ENCODE results near the gene LAMA2. TPM values are rescaled to one million over a fixed set of nuclear protein-coding genes. Genes with fewer than 3 reads are reported as not detected.

The LAMA2 gene
- total and polyA plus RNA-seq, 2 of the 8 experiments (the other 6 are each of a cell fraction or from before 2014, with no cell fraction given): 1.3 to 3.8 TPM

DNA sequence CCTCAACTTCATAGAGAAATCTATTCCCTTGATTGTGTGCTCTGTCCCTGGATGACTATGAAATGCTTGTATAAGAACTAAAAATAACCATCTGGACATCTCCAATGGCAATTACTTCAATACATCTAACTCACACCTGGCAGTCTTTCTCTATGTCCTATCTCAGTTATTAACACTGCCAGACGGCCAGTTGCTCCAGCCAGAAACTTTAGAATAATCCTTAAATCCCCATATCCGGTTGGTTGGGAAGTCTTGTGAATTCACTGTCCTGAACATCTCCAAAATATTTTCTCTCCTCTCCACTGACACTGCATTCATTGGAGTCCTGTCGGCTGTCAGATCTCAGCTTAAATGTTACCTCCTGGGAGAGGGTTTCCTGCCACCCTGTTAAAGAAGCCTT lies 12.2 kb upstream of the LAMA2 start:
- H4K20me1 ChIP-seq (replicated peaks in 1 of 2; ENCODE audit: control insufficient read depth in 1 of 2, insufficient read depth in 2 of 2, low read length in 2 of 2): no peaks in the 10 kb centered on the region
- H2BK5ac ChIP-seq (ENCODE audit: low read depth, low read length): no peak overlapping the region
- DNase-seq (ENCODE audit: low read depth in 1 of 2, low spot score in 2 of 2): no peak
- H3K27me3 ChIP-seq (replicated peaks in 1 of 4; ENCODE audit: control insufficient read depth in 3 of 4, extremely low read depth in 1 of 4, insufficient read depth in 3 of 4, low read length in 3 of 4): no peaks in the 10 kb centered on the region
- H3K23me2 ChIP-seq (ENCODE audit: low read depth, low read length): no peaks in the 10 kb centered on the region
- no peak overlapping the region for H3K4me2 ChIP-seq (ENCODE audit: insufficient read depth in 1 of 2, low read depth in 2 of 2, low read length in 2 of 2)
- no peaks in the 10 kb centered on the region for H3K36me3 ChIP-seq (ENCODE audit: control insufficient read depth in 2 of 4, insufficient read depth in 4 of 4, low read length in 3 of 4)
- no peak overlapping the region for H3K27ac ChIP-seq (ENCODE audit: low read depth, low read length)
- no peak overlapping the region for H2BK120ac ChIP-seq (replicated peaks; ENCODE audit: low read depth, low read length)
- no peaks in the 10 kb centered on the region for H3K4me1 ChIP-seq (replicated peaks in 1 of 4; ENCODE audit: control insufficient read depth in 3 of 4, insufficient read depth in 4 of 4, low read length in 3 of 4)
- no peak overlapping the region for H4K5ac ChIP-seq (ENCODE audit: insufficient read length, low read depth, low read length)
- no peak overlapping the region for H2AK5ac ChIP-seq (ENCODE audit: low read depth, low read length)
- no peak overlapping the region for H3K14ac ChIP-seq (ENCODE audit: insufficient read length)
- no peak for FAIRE-seq
- no peak overlapping the region for H2BK12ac ChIP-seq (ENCODE audit: low read depth, low read length)
- no peak overlapping the region for H2AFZ ChIP-seq (ENCODE audit: low read length)
- no peaks in the 10 kb centered on the region for H3K79me2 ChIP-seq (ENCODE audit: control insufficient read depth in 1 of 2, insufficient read depth in 2 of 2, low read length in 2 of 2)
- no peak overlapping the region for H2BK20ac ChIP-seq (ENCODE audit: low read length)
- no peaks in the 10 kb centered on the region for H3K9me3 ChIP-seq (ENCODE audit: insufficient read depth in 2 of 2, low read depth in 1 of 2, low read length in 1 of 2)
- TF ChIP-seq BACH1 (IDR thresholded peaks at IDR 0.05; ENCODE audit: low read length): no peak
- TF ChIP-seq CBX8 (IDR thresholded peaks at IDR 0.05; ENCODE audit: borderline replicate concordance, low read depth, low read length): no peak
- TF ChIP-seq CHD2 (IDR thresholded peaks at IDR 0.05; ENCODE audit: low read length): no peak
- TF ChIP-seq SRF (IDR thresholded peaks at IDR 0.05; ENCODE audit: low read depth, low read length): no peak
- TF ChIP-seq CHD1 (IDR thresholded peaks at IDR 0.05; ENCODE audit: low read depth, low read length): no peak
- no peak for TF ChIP-seq JUND (IDR thresholded peaks at IDR 0.05; ENCODE audit: low read length)
- TF ChIP-seq KDM1A (IDR thresholded peaks at IDR 0.05; ENCODE audit: borderline replicate concordance, low read length): no peak
- TF ChIP-seq CTBP2 (IDR thresholded peaks at IDR 0.05; ENCODE audit: borderline replicate concordance, insufficient read depth, insufficient read length, low read length): no peak
- TF ChIP-seq RBBP5 (IDR thresholded peaks at IDR 0.05; ENCODE audit: borderline replicate concordance, low read depth, low read length): no peak
- no peak for TF ChIP-seq ZNF274 (IDR thresholded peaks at IDR 0.05; ENCODE audit: borderline replicate concordance, extremely low read depth, low read length)
- no peak for TF ChIP-seq HDAC2 (IDR thresholded peaks at IDR 0.05; ENCODE audit: borderline replicate concordance in 1 of 2, low read depth in 2 of 2, low read length in 2 of 2)
- TF ChIP-seq SP2 (IDR thresholded peaks at IDR 0.05; ENCODE audit: low read length): no peak
- TF ChIP-seq USF2 (IDR thresholded peaks at IDR 0.05; ENCODE audit: low read length): no peak
- no peak overlapping the region for H3K18ac ChIP-seq (ENCODE audit: extremely low read depth, low read length)
- H3K4ac ChIP-seq (replicated peaks; ENCODE audit: insufficient read length, low read depth, low read length): no peak overlapping the region
- no peak overlapping the region for H3K9ac ChIP-seq (replicated peaks in 1 of 4; ENCODE audit: extremely low read depth in 1 of 4, low read depth in 3 of 4, low read length in 3 of 4)
- ChIA-PET POLR2A (ENCODE audit: partially characterized antibody) (no interaction called here), CTCF (ENCODE audit: partially characterized antibody) (no interaction called here)
- WGBS, 2 experiments (ENCODE audit: extremely low coverage in 1 of 2, insufficient coverage in 1 of 2, insufficient read length in 1 of 2, insufficient replicate concordance in 2 of 2, low coverage in 1 of 2, low lambda C conversion rate in 2 of 2, missing lambda C conversion rate in 1 of 2): 90% methylated on average over 3 of the region's 3 CpGs; no CpG with 5 or more reads in 1 of the 2 experiments
- no peak overlapping the region for H2BK15ac ChIP-seq (ENCODE audit: low read length)
- no peak overlapping the region for H3K4me3 ChIP-seq (ENCODE audit: extremely low read depth in 1 of 4, insufficient read depth in 2 of 4, low read depth in 3 of 4, low read length in 4 of 4)
- no peak overlapping the region for H4K91ac ChIP-seq (replicated peaks; ENCODE audit: insufficient read length, low read length)
- no peak overlapping the region for H3K56ac ChIP-seq (replicated peaks; ENCODE audit: insufficient read length, low read depth, low read length)
- no peak overlapping the region for H4K8ac ChIP-seq (ENCODE audit: extremely low read depth, insufficient read depth, low read length)
- H3K23ac ChIP-seq (ENCODE audit: insufficient read length): no peak overlapping the region
- no peaks in the 10 kb centered on the region for H3K79me1 ChIP-seq (ENCODE audit: low read depth, low read length)
